Activated CD4-positive, alpha-beta T cell treated with anti-CD3 and anti-CD28 coated beads, Interleukin-2, Interleukin-6, amounts not matched to agents 100 ng/mL and 50 ng/mL, durations not matched to agents 16 hours and 8 hours (primary cell): ENCODE measurements around the gene LMO2.
"Not testable (repeated sequence)": the region's sequence is repeated elsewhere in the genome, so short reads cannot be mapped to it uniquely, and the experiment has no call there.

Experiments
- DNase-seq: peaks from one replicate; pipeline ENCODE4 v3.0.0-alpha.2; 2020

Gene LMO2

GRCh38 chr11:33859306-33859705 lies 32.6 kb downstream of the LMO2 start:
- no peak for DNase-seq

GRCh38 chr11:33857933-33858371 lies 33.9 kb downstream of the LMO2 start:
- peak; percentile 77 for DNase-seq

GRCh38 chr11:33855500-33855899 lies 36.4 kb downstream of the LMO2 start:
- DNase-seq: no peak

GRCh38 chr11:33848717-33849390 lies 43.0 kb downstream of the LMO2 start:
- DNase-seq: no peak

- no peak for DNase-seq
Measured at GRCh38 chr11:33847251-33847650, 44.6 kb downstream of the LMO2 start.

- DNase-seq: no peak
Measured at GRCh38 chr11:33844236-33844635, 47.6 kb downstream of the LMO2 start.

- no peak for DNase-seq
Measured at GRCh38 chr11:33843018-33843417, 48.9 kb downstream of the LMO2 start.

GRCh38 chr11:33842236-33842915 lies 49.5 kb downstream of the LMO2 start:
- DNase-seq: no peak

GRCh38 chr11:33838234-33838633 lies 53.6 kb downstream of the LMO2 start:
- not testable (repeated sequence) for DNase-seq

- DNase-seq: not testable (repeated sequence)
Measured at GRCh38 chr11:33837334-33837733, 54.5 kb downstream of the LMO2 start.

- DNase-seq: no peak
Measured at GRCh38 chr11:33835143-33835878, 56.6 kb downstream of the LMO2 start.

GRCh38 chr11:33832676-33833075 lies 59.2 kb downstream of the LMO2 start:
- no peak for DNase-seq

GRCh38 chr11:33830903-33831648 lies 60.8 kb downstream of the LMO2 start:
- DNase-seq: no peak

GRCh38 chr11:33829430-33830141 lies 62.3 kb downstream of the LMO2 start:
- peak; percentile 67 for DNase-seq

GRCh38 chr11:33828604-33829429 lies 63.1 kb downstream of the LMO2 start:
- DNase-seq: no peak

- no peak for DNase-seq
Measured at GRCh38 chr11:33827206-33827605, 64.7 kb downstream of the LMO2 start.

- no peak for DNase-seq
Measured at GRCh38 chr11:33825854-33826560, 65.9 kb downstream of the LMO2 start.

GRCh38 chr11:33822981-33823380 lies 68.9 kb downstream of the LMO2 start:
- DNase-seq: not testable (repeated sequence)

GRCh38 chr11:33819278-33820035 lies 72.4 kb downstream of the LMO2 start:
- no peak for DNase-seq
